Kidney glomerular epithelial cell (primary cell): ENCODE data around the gene ZNHIT3.
"Not testable (repeated sequence)": the region's sequence is repeated elsewhere in the genome, so short reads cannot be mapped to it uniquely, and the experiment has no call there.

Experiments
- DNase-seq: peaks from one replicate; lab custom pipeline; 2025; lab: John Stamatoyannopoulos, UW

The ZNHIT3 gene

DNA sequence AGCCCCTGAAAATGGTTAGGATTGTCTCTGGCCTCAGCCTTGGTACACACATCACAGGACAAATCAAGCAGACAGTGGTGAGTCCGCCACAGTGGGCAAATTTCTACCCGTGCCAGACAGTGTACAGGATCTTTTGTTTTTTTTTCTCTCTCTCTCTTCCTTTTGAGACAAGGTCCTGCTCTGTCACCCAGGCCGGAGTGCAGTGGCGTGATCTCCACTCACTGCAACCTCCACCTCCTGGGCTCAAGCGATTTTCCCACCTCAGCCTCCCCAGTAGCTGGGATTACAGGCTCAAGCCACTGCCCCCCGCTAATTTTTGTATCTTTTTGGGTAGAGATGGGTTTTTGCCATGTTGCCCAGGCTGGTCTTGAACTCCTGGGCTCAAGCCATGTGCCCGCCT, 2.5 kb upstream of the ZNHIT3 start:
- not testable (repeated sequence) for DNase-seq

DNA sequence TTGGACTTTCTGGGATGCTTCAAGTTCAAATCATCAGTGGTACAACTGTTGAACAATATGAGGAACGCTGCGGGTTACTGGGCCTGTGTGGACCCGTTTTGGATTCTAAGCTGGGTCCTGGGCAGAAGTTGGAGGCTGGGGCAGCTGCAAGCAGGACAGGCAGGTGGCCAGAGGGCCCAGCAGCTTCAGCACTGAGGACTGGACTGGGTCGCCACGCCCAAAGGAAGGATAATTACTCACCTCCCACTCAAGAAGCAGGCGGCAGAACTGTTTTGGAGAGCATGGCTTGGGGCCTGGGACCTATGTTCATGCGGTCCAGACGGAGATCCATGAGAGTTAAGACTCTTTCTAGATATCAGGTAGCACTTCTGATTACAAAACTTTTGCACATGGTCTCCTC, 1.5 kb upstream of the ZNHIT3 start:
- no peak for DNase-seq

DNA sequence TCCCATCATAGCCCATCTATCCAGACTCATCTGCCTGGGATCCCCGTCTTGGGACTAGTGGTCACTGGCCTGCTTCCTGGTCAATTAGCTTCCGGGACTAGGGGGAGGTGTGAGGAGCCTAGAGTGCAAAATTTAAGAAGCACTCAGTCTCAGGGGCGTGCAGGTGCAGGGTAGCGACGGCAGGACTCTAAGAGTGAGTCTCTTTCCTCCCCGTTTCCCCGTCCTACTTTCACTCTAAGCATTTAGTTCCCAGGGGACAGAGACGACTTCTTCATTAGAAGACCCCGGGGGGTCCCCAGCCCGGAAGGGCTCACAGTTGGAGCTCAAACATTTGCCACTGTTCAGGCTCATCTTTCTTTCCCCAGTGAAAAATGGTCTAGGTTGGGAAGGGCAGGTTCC, 677 bp upstream of the ZNHIT3 start:
- no peak for DNase-seq

DNA sequence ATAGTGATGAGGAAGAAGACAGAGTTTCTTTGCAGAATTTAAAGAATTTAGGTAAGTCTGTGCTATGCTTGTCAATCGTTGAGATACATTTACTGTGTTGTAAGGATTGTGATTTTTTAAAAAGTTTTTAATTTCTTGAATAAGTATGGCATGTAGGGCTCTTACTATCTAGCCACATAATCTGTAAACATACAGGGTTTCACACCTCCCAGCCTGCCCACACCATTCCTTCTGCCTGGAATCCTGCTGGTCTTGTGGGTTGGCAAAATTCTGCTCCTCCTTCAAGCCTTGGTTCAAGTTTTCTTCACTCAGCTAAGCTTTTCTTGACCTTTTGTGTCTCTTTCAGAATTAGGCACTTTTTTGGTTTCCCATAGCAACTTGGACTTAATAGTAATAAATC, 7.5 kb downstream of the ZNHIT3 start:
- DNase-seq: no peak

DNA sequence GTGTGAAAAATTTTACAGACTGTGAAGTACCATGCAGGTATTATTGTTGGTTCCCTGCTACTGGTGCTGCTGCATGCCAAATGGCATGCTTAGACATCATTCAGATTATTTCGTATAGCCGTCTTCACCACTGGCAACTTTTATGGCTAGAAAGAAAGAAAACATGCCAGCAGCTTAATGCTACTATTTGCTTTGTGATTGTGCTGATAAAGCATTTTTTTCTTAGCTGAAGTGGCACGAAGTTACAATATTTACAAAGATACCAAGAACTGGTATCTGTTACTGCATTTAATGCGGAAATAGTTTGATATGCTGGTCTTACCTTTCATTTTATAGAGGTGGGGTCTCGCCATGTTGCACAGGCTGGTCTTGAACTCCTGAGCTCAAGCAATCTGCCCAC, 8.2 kb downstream of the ZNHIT3 start:
- DNase-seq: no peak

DNA sequence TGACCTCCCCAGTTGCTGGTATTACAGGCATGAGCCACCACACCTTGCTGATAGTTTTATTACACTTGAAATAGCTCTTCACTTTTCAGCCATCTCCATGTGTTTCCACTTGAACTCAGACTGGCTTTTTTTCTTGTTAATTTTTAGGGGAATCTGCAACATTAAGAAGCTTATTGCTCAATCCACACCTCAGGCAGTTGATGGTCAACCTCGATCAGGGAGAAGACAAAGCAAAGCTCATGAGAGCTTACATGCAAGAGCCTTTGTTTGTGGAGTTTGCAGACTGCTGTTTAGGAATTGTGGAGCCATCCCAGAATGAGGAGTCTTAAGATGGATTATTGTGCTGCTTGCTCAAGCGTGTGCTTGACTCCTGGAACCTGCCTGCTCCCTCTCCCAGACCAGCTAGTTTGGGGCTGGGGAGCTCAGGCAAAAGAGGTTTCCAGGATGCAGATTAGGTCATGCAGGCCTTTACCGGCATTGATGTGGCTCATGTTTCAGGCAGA, 8.6 kb downstream of the ZNHIT3 start:
- no peak for DNase-seq

DNA sequence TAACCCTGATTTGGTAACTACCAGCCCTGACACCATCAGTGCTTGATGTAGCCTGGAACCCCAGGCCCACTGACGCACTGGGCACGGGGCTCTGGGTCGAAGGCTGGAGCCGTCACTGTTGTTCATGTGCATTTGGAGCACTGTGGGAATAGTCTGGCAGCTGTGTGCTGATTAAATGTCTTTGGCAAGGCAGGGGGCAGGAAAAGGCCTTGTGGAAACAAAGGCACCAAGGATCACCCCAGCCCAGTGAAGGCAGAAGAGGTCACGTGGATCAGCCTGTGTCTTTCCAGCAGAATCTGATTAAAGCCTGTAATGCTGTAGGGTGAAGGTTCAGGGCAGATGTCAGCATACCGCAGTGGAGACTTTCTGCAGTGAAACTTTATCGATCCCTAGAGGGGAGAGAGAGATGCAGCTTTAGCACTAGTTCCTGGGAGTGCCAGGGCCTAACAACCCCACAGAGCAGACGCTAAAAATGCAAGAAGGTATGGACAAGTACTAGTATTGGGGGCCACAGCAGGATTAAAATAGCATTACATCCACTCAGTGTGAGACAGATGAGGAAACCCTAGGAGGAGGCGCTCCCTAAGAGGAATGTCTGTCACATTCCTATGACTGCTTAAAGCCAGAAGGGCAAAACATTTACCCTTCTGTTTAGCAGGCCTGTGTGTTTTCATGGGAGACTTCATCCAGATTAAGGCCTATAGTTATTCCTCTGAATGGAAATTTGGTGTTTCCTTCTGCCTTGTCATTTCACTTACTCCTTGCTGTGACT, 9.7 kb downstream of the ZNHIT3 start:
- no peak for DNase-seq

DNA sequence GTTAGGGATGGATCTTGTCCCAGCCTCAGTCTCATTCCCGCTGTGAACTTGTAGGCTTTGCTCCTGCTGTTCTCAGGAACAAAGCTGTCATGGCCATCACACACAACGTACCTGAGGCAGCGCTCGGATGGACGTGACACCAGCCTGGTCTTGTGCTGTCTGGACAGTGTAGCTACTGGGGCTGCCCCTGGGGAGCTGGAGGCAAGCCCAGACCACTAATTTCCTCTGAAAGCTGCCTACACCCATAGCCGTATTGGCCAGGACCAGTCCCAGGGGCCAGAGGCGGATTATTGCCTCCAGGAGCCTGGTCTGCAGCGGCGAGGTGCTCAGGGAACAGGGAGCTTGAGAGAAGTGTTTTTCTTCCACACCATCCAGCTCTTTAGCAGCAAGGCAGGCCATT, 11.7 kb downstream of the ZNHIT3 start:
- no peak for DNase-seq

DNA sequence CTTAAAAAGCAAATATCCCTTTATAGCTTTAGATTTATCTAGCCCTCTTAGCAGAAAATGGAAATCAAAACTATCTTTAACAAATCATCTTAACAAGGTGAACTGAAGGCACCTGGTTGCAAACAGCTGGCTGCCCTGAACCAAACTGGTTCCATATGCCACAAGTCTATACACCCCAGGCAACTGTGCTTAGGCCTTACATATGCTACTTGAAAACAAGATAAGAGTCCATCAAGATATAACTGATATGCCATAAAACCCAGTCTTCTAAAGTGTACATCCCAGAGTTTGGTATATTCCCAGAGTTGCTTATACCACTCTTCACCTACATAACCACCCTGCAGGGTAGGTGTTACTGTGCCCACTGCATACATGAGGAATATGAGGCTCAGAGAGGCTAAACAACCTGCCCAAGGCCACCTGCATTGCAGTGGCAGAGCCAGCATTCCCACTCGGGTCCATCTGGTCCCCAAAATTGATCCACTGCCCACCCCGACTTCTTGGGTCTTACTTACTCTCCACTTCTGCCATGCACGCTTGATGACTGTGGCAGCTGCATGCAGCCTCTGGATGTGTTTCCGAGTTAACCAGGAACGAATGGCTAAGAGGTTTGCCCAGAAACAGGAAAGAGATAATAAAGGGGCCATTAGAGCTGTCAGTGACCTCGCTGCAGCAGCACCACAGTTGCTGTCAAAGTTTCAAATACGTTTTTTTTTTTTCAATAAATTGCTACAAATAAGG, 12.2 kb downstream of the ZNHIT3 start:
- DNase-seq: no peak

DNA sequence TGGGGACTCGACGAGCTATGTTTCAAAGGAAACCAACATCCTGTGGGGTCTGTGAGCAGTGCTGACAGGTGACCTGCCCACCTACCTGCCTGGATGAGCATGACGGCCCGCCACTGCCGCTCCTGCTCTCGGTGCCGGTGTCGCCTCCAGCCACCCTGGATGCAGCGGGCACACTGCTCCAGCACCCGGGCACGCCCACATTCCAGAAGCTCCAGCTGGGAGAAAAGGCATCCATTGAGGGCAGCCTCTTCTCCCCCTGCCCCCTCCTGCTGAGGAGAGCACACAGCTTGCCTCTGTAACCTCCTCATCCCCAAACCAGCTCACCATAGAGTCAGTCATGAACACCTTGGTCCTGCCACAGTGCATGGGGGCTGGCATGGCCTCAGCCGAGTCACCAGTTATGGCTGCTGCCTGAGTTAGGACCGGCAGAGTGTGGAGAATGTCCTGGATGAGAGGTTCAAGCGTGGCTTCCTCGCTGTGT, 14.3 kb downstream of the ZNHIT3 start:
- no peak for DNase-seq

DNA sequence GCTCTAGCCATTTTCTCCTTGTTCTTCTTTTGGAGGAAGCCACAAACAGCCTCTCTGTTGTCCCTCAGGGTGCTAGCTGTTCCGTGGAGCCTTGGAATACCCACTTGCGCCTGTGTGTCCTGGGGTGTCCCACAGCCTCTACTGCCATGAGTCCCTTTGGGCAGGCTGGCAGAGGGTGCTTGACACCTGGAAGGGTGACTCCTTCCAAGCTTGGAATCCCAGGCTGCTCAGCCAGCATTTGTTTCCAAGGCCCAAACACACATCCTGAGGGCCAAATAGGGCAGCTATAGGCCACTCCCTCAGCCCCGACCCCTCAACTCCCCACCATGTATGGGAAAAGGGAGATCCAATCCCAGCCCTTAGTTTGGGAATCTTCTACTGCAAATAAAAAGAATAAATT, 14.9 kb downstream of the ZNHIT3 start:
- DNase-seq: no peak

DNA sequence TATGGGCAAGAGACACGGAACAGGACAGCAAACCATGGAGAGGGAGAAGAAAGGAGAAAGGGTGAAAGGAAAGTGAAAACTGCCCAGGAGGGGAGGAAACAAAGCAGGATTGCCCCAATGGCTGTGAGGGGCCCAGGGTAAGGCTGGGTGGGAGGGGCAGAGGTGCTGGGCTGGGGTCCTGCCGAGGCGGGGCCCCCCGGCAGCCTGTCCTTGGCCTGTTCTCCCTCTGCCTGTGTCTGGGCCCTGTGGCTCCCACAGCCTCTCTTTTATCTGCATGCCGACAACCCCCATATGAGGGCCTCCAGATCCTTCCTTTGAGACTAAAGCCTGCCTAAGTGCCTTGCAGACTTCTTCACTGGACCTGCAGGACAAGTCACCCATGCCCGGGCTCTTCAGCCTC, 15.5 kb downstream of the ZNHIT3 start:
- no peak for DNase-seq

DNA sequence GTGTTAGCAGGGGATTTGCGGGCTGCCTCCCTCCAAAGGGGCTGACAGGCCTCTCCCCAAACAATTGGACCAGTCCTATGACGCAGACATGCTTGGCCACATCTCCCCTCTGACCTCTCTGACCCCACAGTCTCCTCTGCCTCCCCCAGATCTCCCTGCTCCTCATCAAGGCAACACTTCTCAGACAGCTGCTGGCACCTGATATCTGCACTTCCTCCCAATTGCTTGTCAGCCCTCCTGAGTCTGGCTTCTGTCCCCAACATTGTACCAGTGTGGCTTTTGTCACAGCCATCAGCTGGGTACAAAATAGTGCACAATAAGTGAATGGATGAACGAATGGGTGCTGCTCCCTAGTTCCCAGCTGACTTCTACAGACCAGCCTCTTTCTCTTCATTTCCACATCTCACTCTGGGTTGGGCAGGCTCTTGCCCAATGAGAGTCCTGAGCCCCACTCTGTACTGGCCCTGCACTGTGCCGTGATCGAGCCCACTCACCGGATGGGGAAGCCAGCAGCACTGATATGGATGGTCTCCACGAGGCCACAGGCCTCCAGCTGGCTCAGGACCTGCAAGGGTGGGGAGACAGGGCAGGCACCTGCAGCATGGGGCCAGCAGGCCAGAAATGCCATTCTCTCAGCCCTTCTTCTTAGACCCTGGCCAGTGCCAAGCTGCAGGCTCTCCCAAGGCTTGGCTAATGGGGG, 17.1 kb downstream of the ZNHIT3 start:
- no peak for DNase-seq

DNA sequence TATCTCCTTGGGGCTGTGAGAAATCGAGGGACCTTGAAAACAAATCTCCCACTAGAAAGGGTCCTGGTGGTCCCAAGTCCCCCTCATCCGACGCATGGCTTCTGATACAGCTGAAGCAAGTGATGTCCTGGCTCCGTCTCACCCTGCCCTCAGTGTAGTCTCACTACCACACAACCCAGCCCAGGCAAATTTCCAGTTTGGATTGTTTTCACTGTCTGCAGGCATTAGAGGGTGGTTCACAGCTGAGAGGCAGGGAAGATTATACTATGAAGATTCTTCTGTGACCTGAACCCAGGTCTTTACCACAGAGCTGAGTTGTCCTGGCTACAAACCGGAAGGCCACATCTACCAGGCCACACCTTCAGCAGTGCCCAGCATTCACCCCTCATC, 17.7 kb downstream of the ZNHIT3 start:
- no peak for DNase-seq

DNA sequence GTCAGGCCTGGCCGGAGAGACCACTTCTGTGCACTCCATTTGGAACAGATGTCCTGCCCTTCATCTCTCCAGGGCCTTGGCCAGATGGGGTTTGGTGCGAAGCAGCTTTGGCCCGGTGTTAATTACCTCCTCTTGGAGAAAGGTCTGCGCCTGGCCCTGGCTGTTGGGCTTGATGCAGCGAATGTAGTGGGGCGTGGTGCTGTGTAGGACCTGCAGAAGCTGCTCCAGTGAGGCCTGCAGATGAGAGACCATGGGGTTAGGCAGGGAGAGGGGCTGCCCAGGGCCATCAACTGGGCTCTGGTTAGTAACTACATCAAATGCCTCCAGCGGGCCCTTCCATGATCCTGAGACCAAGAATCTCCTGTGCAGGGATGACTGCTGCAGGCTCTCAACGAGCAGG, 18.7 kb downstream of the ZNHIT3 start:
- DNase-seq: no peak

DNA sequence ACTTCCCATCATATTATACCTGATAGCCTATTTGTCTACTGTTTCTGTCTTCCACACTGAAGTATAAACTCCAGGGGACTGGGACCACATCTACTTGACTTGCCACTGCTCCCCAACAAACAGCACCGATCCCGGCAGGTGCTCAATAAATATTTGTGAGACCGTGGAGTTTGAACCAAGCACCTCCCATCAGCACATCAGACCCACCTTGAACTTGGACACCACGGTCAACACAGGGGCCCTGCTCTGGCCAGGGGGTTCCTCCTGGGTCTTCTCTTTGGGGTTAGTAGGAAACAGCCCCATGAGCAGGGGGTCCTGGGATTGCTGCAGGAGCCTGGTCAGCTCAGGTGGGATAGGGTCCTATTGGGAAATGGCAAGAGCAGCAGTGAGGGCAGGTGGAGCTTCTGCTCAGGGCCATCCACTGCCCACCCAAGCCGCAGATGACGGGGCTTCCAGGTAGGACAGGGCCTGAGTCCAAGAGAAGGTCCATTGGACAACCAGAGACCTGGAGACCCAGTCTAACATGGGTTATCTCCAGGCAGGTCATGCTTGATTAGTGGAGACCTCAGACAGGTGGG, 19.9 kb downstream of the ZNHIT3 start:
- DNase-seq: no peak

DNA sequence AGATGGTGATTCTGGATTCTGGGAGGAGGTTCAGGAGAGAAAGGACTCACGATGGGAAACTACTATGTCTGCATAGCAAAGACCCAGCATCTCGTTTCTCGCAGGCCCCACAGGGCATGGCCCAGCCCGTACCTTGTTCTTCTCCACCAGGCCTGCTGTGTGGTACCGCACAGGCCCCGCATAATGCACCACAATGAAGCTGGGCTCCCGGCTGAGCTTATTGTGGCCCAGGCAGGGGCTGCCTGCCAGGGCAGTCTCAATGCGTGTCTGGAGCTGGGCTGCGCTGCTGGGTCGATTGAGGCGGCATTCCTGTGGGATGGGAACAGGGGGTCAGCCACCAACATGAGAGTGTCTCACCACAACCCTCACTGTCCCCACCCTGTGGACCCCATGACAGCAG, 20.4 kb downstream of the ZNHIT3 start:
- DNase-seq: no peak

DNA sequence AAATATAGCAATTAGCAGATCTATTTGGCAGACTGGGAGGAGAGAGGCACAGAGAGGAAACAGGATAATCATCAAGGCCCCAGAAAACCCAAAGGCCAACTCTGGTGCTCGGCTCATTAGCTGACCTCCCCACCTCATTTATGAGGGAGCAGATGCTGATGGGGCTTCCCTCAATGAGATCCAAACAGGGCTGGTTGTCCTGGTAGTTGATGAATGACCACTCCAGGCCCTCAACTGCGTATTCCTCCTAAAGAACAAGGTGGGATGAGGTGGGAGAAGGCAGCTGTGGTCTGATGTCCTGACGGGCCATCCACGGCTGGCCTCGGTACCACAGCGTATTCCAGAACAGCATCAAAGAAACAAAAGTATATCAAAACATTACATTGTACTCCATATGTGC, 20.8 kb downstream of the ZNHIT3 start:
- DNase-seq: no peak

DNA sequence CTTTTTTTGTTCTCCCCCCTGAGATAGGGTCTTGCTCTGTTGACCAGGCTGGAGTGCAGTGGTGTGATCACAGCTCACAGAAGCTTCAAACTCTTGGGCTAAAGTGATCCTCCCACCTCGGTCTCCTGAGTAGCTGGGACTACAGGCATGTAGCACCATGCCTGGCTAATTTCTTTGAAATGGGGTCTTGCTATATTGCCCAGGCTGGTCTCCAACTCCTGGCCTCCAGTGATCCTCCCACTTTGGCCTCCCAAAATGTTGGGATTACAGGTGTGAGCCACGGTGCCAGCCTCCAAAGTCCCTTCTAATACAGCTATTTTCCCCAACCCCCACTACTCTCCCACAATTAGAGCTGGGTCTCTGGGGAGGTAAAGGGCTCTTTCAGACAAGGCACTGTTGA, 22.0 kb downstream of the ZNHIT3 start:
- not testable (repeated sequence) for DNase-seq

DNA sequence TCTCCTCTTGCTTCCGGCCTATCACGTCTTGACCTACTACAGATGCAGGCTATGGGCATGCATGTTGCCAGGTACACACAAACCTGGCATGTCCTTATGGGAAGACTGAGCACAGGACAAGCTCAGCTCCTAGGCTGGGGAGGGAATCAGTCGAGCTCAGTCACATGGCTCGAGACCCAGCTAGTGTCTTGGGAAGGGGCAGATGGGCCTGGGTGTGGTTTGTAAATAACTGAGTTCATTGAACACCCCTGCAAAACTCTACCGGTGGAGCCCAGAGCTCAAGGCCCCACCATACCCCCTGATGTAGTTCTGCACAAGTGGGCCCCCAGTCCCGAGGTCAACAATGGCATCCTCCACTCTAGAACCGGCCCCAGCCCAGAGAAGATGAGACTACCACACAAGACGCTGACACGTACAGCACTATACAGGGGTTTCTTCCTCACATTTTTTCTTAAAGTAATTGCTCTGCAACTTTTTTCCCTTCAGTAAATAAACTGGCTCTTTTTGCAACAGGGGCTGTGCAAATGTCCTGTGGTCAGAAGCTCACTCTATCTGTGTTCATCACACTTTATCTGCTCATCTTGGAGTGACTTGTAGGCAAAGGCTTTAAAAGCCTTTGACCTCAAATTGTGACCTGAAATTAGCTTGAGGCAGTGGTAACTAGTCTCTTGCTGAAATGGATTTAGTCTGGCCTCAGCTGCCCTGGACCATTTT, 22.9 kb downstream of the ZNHIT3 start:
- DNase-seq: no peak

DNA sequence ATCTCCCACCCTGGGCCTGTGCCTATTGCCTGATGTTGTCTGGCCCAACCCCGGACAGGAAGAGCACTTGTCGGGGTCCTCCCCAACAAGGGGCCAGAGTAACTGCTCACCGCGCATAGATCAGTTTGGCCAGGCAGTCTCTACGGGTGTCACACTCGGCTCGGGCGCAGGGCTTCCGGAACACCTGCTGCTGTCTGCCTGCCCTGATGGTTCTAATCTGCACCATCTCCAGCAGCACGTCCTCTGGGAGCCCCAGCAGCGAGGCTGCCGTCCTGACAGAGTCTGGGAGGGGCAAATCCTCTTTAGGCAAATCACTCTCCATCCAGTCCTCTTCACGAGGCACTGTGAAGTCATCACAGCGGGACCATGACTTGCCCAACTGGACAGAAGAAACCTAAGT, 24.2 kb downstream of the ZNHIT3 start:
- DNase-seq: no peak

DNA sequence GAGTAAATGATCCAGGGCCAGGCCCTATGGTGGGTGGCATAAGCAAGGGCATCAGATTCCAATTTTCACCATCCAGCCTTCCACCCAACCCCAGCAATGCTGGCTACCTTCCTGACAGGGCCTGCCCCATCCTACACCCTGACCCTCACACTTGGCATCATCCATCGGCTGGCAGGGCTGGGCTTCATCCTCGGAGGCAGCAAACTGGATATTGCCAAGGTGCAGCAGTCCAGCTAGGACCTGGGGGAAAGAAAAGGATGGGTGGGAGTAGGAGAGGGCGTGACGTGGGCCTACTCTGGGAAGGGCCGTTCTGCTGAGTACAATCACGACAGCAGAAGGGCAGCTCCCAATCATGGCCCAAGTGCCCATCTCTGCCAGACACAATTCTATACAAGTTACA, 24.7 kb downstream of the ZNHIT3 start:
- DNase-seq: no peak
